Prostate gland (tissue), 2 donors: Measurements from ENCODE around the gene TERB1. TPM values are rescaled to one million over a fixed set of nuclear protein-coding genes. Genes with fewer than 3 reads are reported as not detected.
A peak's percentile ranks its signal among the peaks of the same experiment; 100 is the strongest.

Experiments
- DNase-seq: peaks from one replicate; pipeline ENCODE4 v3.0.0-alpha.2; 2019; ENCODE audit warnings: low spot score
- H3K27ac ChIP-seq, 2 donors: fragments of 200-600 bp; sonication (generic); 2 replicates each; pipeline ENCODE4 v1.5.1; 2017 to 2019
- H3K27me3 ChIP-seq: fragments of 200-600 bp; sonication (generic); replicated peaks from 2 replicates; pipeline ENCODE4 v1.5.1; 2019; ENCODE audit not compliant: insufficient read depth
- H3K36me3 ChIP-seq, 2 donors: fragments of 200-600 bp; sonication (generic); 1 replicate in 1 of 2; 2 replicates in 1 of 2; pipeline versions ENCODE4 v1.5.1 to v1.8.1; 2017 to 2019
- H3K4me1 ChIP-seq: fragments of 200-600 bp; sonication (generic); replicated peaks from 2 replicates; pipeline ENCODE4 v1.5.1; 2019
- H3K4me3 ChIP-seq, 2 donors: fragments of 200-600 bp; sonication (generic); 2 replicates each; pipeline ENCODE4 v1.5.1; 2017 to 2019
- H3K9me3 ChIP-seq: fragments of 200-600 bp; sonication (generic); 2 replicates; pipeline ENCODE4 v1.5.1; 2017
- CTCF ChIP-seq, 4 experiments: fragments of 200-600 bp in 2 of 4; fragments of 450-650 bp in 2 of 4; sonication (generic) in 2 of 4; IDR thresholded peaks; 1 replicate in 3 of 4; 2 replicates in 1 of 4; pipeline ENCODE4 v1.5.1; 2016 to 2019; ENCODE audit warnings: antibody characterized with exemption in 4 of 4, mild to moderate bottlenecking in 2 of 4, moderate library complexity in 2 of 4
- POLR2A ChIP-seq: fragments of 450-650 bp; IDR thresholded peaks from one replicate; pipeline ENCODE4 v1.6.1; 2016; ENCODE audit warnings: antibody characterized with exemption, mild to moderate bottlenecking
- POLR2AphosphoS5 ChIP-seq: sonication (generic); formaldehyde crosslinking; IDR thresholded peaks from one replicate; pipeline ENCODE4 v1.6.1; 2017; ENCODE audit warnings: antibody characterized with exemption
- WGBS: methylation state at CpG from one replicate; pipeline ENCODE4 v1.1.5; 2018; 5-methylcytosine and 5-hydroxymethylcytosine counted together
- intact Hi-C: fragments of 100-400 bp; cut with DNase I; formaldehyde crosslinking; loops from one replicate; pipeline ENCODE4 v1.14.2; 2022
- total RNA-seq, 2 donors: library from RNA; depleted of rRNA; stranded (reverse); fragments of >200 nt; gene quantifications; one replicate each; pipeline ENCODE4 v1.1.0, GENCODE V29; 2016

Gene TERB1
- total RNA-seq, 2 donors from 2014 or later: 2.1 TPM; not detected in 1

- DNase-seq: no peak
- Histone ChIP-seq H3K4me1 (peaks cover 9% of the 10 kb centered on the region), H3K36me3 (peaks cover 0 to 8% of the 10 kb centered on the region in 2 donors), H3K4me3 (no peak overlapping the region), H3K27me3 (no peaks in the 10 kb centered on the region), H3K9me3 (no peaks in the 10 kb centered on the region), H3K27ac (no peak overlapping the region)
- 21% methylated on average over 1 of the region's 1 CpG for WGBS
- intact Hi-C loops: no loop called here
- TF ChIP-seq POLR2A (no peak), CTCF (IDR thresholded peaks at IDR 0.05) (no peak), POLR2AphosphoS5 (no peak)
These were observed 54.7 kb downstream of the TERB1 start for GRCh38 chr16:66746682-66747081.

- TF ChIP-seq POLR2AphosphoS5 (no peak), CTCF (IDR thresholded peaks at IDR 0.05) (no peak), POLR2A (no peak)
- intact Hi-C loops: no loop called here
These were observed 55.3 kb downstream of the TERB1 start for GRCh38 chr16:66746048-66746447.

GRCh38 chr16:66741950-66742808, 59.2 kb downstream of the TERB1 start:
- DNase-seq: no peak
- Histone ChIP-seq H3K27ac (peak overlapping the region; percentile 63 to 77), H3K4me1 (peaks cover 19% of the 10 kb centered on the region), H3K9me3 (no peaks in the 10 kb centered on the region), H3K4me3 (no peak overlapping the region), H3K36me3 (peaks cover 0 to 8% of the 10 kb centered on the region in 2 donors), H3K27me3 (no peaks in the 10 kb centered on the region)
- intact Hi-C loops: no loop called here
- TF ChIP-seq POLR2AphosphoS5 (no peak), POLR2A (no peak), CTCF (IDR thresholded peaks at IDR 0.05) (no peak)
- WGBS: 40% methylated on average over 10 of the region's 10 CpGs

More at GRCh38 chr16:66746048-66746447, 55.3 kb downstream of the TERB1 start:
- no peaks in the 10 kb centered on the region for H3K9me3 ChIP-seq
- peaks cover 0 to 8% of the 10 kb centered on the region in 2 donors for H3K36me3 ChIP-seq
- WGBS: 71% methylated on average over 3 of the region's 3 CpGs
- H3K27me3 ChIP-seq: no peaks in the 10 kb centered on the region
- no peak for DNase-seq
- H3K4me3 ChIP-seq: no peak overlapping the region
- H3K27ac ChIP-seq: no peak overlapping the region
- peaks cover 12% of the 10 kb centered on the region for H3K4me1 ChIP-seq

GRCh38 chr16:66741169-66741900, 60.0 kb downstream of the TERB1 start:
- Histone ChIP-seq H3K27me3 (no peaks in the 10 kb centered on the region), H3K9me3 (no peaks in the 10 kb centered on the region), H3K27ac (peak overlapping the region; percentile 63 to 77), H3K4me1 (peaks cover 25% of the 10 kb centered on the region), H3K36me3 (peaks cover 0 to 8% of the 10 kb centered on the region in 2 donors), H3K4me3 (no peak overlapping the region)
- DNase-seq: peak; percentile 91
- 23% methylated on average over 10 of the region's 10 CpGs for WGBS
- TF ChIP-seq CTCF (IDR thresholded peaks at IDR 0.05) (no peak), POLR2AphosphoS5 (peak; percentile 82), POLR2A (no peak)
- intact Hi-C loops: no loop called here
